Ishikawa (cell line): Measurements from ENCODE around the gene MYOZ2.

Experiments used
- CEBPB ChIP-seq: IDR thresholded peaks from 2 replicates; pipeline ENCODE4 v1.6.1; 2012
- CREB1 ChIP-seq: IDR thresholded peaks from 2 replicates; pipeline ENCODE4 v1.6.1; 2012; ENCODE audit warnings: low read depth
- EGR1 ChIP-seq: IDR thresholded peaks from 2 replicates; pipeline ENCODE4 v1.6.1; 2012
- NFIC ChIP-seq: IDR thresholded peaks from 2 replicates; pipeline ENCODE4 v1.6.1; 2012
- TCF12 ChIP-seq: IDR thresholded peaks from 2 replicates; pipeline ENCODE4 v1.6.1; 2012; ENCODE audit warnings: low read depth
- YY1 ChIP-seq: IDR thresholded peaks from 2 replicates; pipeline ENCODE4 v1.6.1; 2012; ENCODE audit warnings: low read depth
- ZBTB7A ChIP-seq: IDR thresholded peaks from 2 replicates; pipeline ENCODE4 v1.6.1; 2012; ENCODE audit warnings: low read depth

DNA sequence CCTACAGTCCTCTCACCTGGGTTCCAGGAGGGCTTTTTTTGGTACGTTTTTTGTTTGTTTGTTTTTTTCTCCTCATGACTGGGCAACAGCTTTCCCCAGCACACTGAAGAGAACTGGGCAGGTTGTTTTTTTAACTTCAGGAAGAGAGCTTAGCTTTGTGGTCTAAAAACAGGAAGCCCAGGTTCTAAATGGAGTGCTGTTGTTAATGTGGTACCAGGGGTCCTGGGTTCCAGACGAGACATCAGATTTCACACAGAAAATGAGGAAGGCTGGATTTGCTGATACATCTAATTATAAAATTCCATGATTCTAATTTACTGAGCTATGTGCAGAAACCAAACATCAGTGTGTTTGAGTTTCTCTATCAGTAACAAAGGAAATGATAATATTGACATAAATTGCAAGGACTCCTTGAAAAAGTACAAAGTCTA lies 4.2 kb downstream of the MYOZ2 start:
- TF ChIP-seq YY1 (no peak), NFIC (no peak), CEBPB (no peak), ZBTB7A (no peak), EGR1 (no peak), CREB1 (no peak), TCF12 (no peak)
